Activated B cell treated with CpG ODN at 0.5 μM for 24 hours (primary cell): ENCODE results near the gene DNAH17. TPM values are rescaled to one million over a fixed set of nuclear protein-coding genes. Genes with fewer than 3 reads are reported as not detected.

Experiments used
- ATAC-seq: fragments of 200-7000 bp; cut with Tn5 transposase; one replicate; pipeline ENCODE4 v1.10.0; 2021; ENCODE audit warnings: low read depth, mild to moderate bottlenecking, moderate library complexity
- CTCF ChIA-PET: fragments of 350-600 bp; sonication (Branson Sonifier 250); formaldehyde crosslinking; loops from one replicate; lab custom pipeline; 2021; ENCODE audit warnings: antibody characterized with exemption; lab: Charles Lee
- POLR2A ChIA-PET: fragments of 350-600 bp; sonication (Branson Sonifier 250); formaldehyde crosslinking; loops from one replicate; lab custom pipeline; 2021; ENCODE audit warnings: antibody characterized with exemption; lab: Charles Lee
- DNase-seq: peaks from one replicate; pipeline ENCODE4 v3.0.0; 2022
- H3K27ac Mint-ChIP-seq: one replicate; pipeline ENCODE4 v1.8.0; 2020; ENCODE audit warnings: mixed read lengths
- H3K27me3 Mint-ChIP-seq: one replicate; pipeline ENCODE4 v1.8.0; 2021; ENCODE audit warnings: mixed read lengths
- H3K36me3 Mint-ChIP-seq: one replicate; pipeline ENCODE4 v1.8.0; 2021; ENCODE audit warnings: low read depth, mixed read lengths
- H3K4me1 Mint-ChIP-seq: one replicate; pipeline ENCODE4 v1.8.0; 2021; ENCODE audit warnings: mixed read lengths
- H3K4me3 Mint-ChIP-seq: one replicate; pipeline ENCODE4 v1.8.0; 2020; ENCODE audit warnings: mild to moderate bottlenecking, mixed read lengths
- H3K9me3 Mint-ChIP-seq: one replicate; pipeline ENCODE4 v1.8.0; 2020; ENCODE audit warnings: mixed read lengths
- CTCF ChIP-seq: fragments of 200-600 bp; IDR thresholded peaks from one replicate; pipeline ENCODE4 v1.8.0; 2022; ENCODE audit warnings: antibody characterized with exemption, mild to moderate bottlenecking
- intact Hi-C: fragments of 100-400 bp; cut with micrococcal nuclease; formaldehyde crosslinking; loops from one replicate; pipeline ENCODE4 v1.15.1; 2024
- total RNA-seq: library from RNA; stranded (reverse); gene quantifications from 2 replicates; pipeline ENCODE4 v1.2.3, GENCODE V29; 2022

DNAH17 gene
- total RNA-seq, 1 donor from 2014 or later = 0.13 TPM

GRCh38 chr17:78544881-78545755 lies 32.1 kb downstream of the DNAH17 start:
- intact Hi-C loops = no loop called here
- ATAC-seq (no peak), DNase-seq (no peak)
- no peaks in the 10 kb centered on the region for H3K9me3 Mint-ChIP-seq
- no peaks in the 10 kb centered on the region for H3K4me1 Mint-ChIP-seq
- H3K27ac Mint-ChIP-seq = no peak overlapping the region
- no peaks in the 10 kb centered on the region for H3K36me3 Mint-ChIP-seq
- ChIA-PET POLR2A (no interaction called here), CTCF (no interaction called here)
- H3K27me3 Mint-ChIP-seq = no peaks in the 10 kb centered on the region
- no peak overlapping the region for H3K4me3 Mint-ChIP-seq
- TF ChIP-seq CTCF = no peak

GRCh38 chr17:78541488-78542206 lies 35.5 kb downstream of the DNAH17 start:
- Mint-ChIP-seq H3K4me3 (no peak overlapping the region), H3K36me3 (no peaks in the 10 kb centered on the region), H3K4me1 (no peaks in the 10 kb centered on the region), H3K27me3 (no peaks in the 10 kb centered on the region), H3K9me3 (no peaks in the 10 kb centered on the region), H3K27ac (peak overlapping the region; percentile 31)
- DNase-seq = no peak
- ChIA-PET CTCF (no interaction called here), POLR2A (no interaction called here)
- ATAC-seq = peak; percentile 68
- intact Hi-C loops = no loop called here
- TF ChIP-seq CTCF = no peak

- Mint-ChIP-seq H3K27me3 (peaks cover 4% of the 10 kb centered on the region), H3K9me3 (no peaks in the 10 kb centered on the region), H3K4me1 (no peaks in the 10 kb centered on the region), H3K27ac (no peak overlapping the region), H3K4me3 (no peak overlapping the region), H3K36me3 (no peaks in the 10 kb centered on the region)
- TF ChIP-seq CTCF = no peak
- ChIA-PET CTCF (no interaction called here), POLR2A (no interaction called here)
- intact Hi-C loops = no loop called here
- ATAC-seq = no peak
- no peak for DNase-seq
These were observed 37.4 kb downstream of the DNAH17 start for GRCh38 chr17:78539781-78540180.

- H3K27me3 Mint-ChIP-seq = peaks cover 4% of the 10 kb centered on the region
- H3K27ac Mint-ChIP-seq = no peak overlapping the region
- H3K9me3 Mint-ChIP-seq = no peaks in the 10 kb centered on the region
- no peak overlapping the region for H3K4me3 Mint-ChIP-seq
- no peak for DNase-seq
- ATAC-seq = no peak
- TF ChIP-seq CTCF = no peak
- H3K4me1 Mint-ChIP-seq = no peaks in the 10 kb centered on the region
- intact Hi-C loops = no loop called here
- ChIA-PET CTCF (no interaction called here), POLR2A (no interaction called here)
- H3K36me3 Mint-ChIP-seq = no peaks in the 10 kb centered on the region
These were observed 39.0 kb downstream of the DNAH17 start for GRCh38 chr17:78538033-78538776.
